SU-DHL-6 (cell line): ENCODE data around the gene IFFO2.

Experiments used
- EZH2phosphoT487 ChIP-seq: fragments of 200-600 bp; sonication (generic), shearing (Covaris generic); conservative IDR thresholded peaks from 2 replicates; pipeline ENCODE4 v1.6.1; 2018; ENCODE audit warnings: mild to moderate bottlenecking, antibody characterized with exemption, low read length, moderate library complexity, mixed read lengths
- TF ChIP-seq, protein P1 (sequence below): fragments of 200-600 bp; sonication (generic); IDR thresholded peaks from one replicate; pipeline ENCODE4 v1.5.1; 2017; ENCODE audit warnings: antibody characterized with exemption, mild to moderate bottlenecking, low read length, moderate library complexity; ENCODE audit not compliant: insufficient read depth, poor library complexity, severe bottlenecking

DNA sequence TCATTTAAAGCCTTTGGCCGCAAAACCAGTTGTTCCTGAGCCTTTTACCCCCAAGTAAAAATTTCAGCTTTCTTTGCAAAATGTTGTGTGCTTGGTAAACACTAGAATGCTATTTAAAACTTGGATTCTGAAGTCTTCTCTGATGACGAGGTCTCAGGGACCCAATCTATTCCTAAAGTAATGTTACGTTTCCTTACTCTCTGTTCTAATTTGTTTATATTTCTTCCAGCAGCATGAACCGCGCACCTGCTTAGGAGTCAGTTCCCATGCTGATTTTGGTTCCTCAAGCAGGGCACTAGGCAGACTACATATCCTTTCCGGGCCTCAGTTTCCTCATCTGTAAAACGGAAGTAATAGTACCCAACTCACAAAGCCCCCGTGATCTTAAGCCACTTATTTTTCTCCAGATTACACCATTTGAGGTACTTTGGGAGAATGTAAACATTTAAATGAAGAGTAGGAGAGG is 53.2 kb downstream of the IFFO2 start:
- TF ChIP-seq, protein P1, sequence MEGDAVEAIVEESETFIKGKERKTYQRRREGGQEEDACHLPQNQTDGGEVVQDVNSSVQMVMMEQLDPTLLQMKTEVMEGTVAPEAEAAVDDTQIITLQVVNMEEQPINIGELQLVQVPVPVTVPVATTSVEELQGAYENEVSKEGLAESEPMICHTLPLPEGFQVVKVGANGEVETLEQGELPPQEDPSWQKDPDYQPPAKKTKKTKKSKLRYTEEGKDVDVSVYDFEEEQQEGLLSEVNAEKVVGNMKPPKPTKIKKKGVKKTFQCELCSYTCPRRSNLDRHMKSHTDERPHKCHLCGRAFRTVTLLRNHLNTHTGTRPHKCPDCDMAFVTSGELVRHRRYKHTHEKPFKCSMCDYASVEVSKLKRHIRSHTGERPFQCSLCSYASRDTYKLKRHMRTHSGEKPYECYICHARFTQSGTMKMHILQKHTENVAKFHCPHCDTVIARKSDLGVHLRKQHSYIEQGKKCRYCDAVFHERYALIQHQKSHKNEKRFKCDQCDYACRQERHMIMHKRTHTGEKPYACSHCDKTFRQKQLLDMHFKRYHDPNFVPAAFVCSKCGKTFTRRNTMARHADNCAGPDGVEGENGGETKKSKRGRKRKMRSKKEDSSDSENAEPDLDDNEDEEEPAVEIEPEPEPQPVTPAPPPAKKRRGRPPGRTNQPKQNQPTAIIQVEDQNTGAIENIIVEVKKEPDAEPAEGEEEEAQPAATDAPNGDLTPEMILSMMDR, result no peak
- TF ChIP-seq EZH2phosphoT487, result no peak
